ENCODE results near the gene TNFRSF21.

Gene TNFRSF21

GRCh38 chr6:47262231-47262630, 47.5 kb downstream of the TNFRSF21 start:
- no peak for DNase-seq
- no peak for TF ChIP-seq EZH2 (optimal IDR thresholded peaks at IDR 0.05; ENCODE audit: low read depth, low read length)
- TF ChIP-seq EZH2phosphoT487 (IDR thresholded peaks at IDR 0.05; ENCODE audit: low read length), result no peak
- no peaks in the 10 kb centered on the region for H3K4me1 ChIP-seq (ENCODE audit: low read length)
- no peaks in the 10 kb centered on the region for H3K27me3 ChIP-seq (replicated peaks; ENCODE audit: insufficient read depth, low read length)
- no peaks in the 10 kb centered on the region for H3K9me2 ChIP-seq (replicated peaks; ENCODE audit: insufficient read depth, low read length)
- no peaks in the 10 kb centered on the region for H3F3A ChIP-seq (ENCODE audit: insufficient read depth, low read length)
- H3K79me2 ChIP-seq (ENCODE audit: low read length), result no peaks in the 10 kb centered on the region
- no peak overlapping the region for H3K9ac ChIP-seq (ENCODE audit: low read length)
- no peaks in the 10 kb centered on the region for H3K9me3 ChIP-seq (replicated peaks; ENCODE audit: insufficient read depth, low read length)
- no peaks in the 10 kb centered on the region for H3K36me3 ChIP-seq (replicated peaks; ENCODE audit: insufficient read depth, low read length)
- no peaks in the 10 kb centered on the region for H4K20me1 ChIP-seq (ENCODE audit: insufficient read depth, low read length)
- H3K27ac ChIP-seq (ENCODE audit: low read length), result no peak overlapping the region
- no peak overlapping the region for H3K4me2 ChIP-seq (ENCODE audit: low read depth, low read length)
- no peak overlapping the region for H3K4me3 ChIP-seq (ENCODE audit: low read length)
- no peak overlapping the region for H2AFZ ChIP-seq (ENCODE audit: low read length)

GRCh38 chr6:47261191-47261590, 48.5 kb downstream of the TNFRSF21 start:
- Histone ChIP-seq H3K4me3 (ENCODE audit: low read length) (no peak overlapping the region), H3K27ac (ENCODE audit: low read length) (no peak overlapping the region), H3K36me3 (replicated peaks; ENCODE audit: insufficient read depth, low read length) (no peaks in the 10 kb centered on the region), H3K79me2 (ENCODE audit: low read length) (no peaks in the 10 kb centered on the region), H3K9ac (ENCODE audit: low read length) (no peak overlapping the region), H3K27me3 (replicated peaks; ENCODE audit: insufficient read depth, low read length) (no peaks in the 10 kb centered on the region), H3K4me2 (ENCODE audit: low read depth, low read length) (no peak overlapping the region), H4K20me1 (ENCODE audit: insufficient read depth, low read length) (no peaks in the 10 kb centered on the region), H2AFZ (ENCODE audit: low read length) (no peak overlapping the region), H3K4me1 (ENCODE audit: low read length) (no peaks in the 10 kb centered on the region), H3K9me2 (replicated peaks; ENCODE audit: insufficient read depth, low read length) (no peaks in the 10 kb centered on the region), H3K9me3 (replicated peaks; ENCODE audit: insufficient read depth, low read length) (no peaks in the 10 kb centered on the region), H3F3A (ENCODE audit: insufficient read depth, low read length) (no peaks in the 10 kb centered on the region)
- no peak for DNase-seq
- no peak for TF ChIP-seq EZH2phosphoT487 (IDR thresholded peaks at IDR 0.05; ENCODE audit: low read length)
- no peak for TF ChIP-seq EZH2 (optimal IDR thresholded peaks at IDR 0.05; ENCODE audit: low read depth, low read length)
- no peak for TF ChIP-seq CTCF (IDR thresholded peaks at IDR 0.05; ENCODE audit: low read length)

GRCh38 chr6:47260021-47260420, 49.7 kb downstream of the TNFRSF21 start:
- Histone ChIP-seq H2AFZ (ENCODE audit: low read length) (no peak overlapping the region), H3K4me1 (ENCODE audit: low read length) (no peaks in the 10 kb centered on the region), H3K9me3 (replicated peaks; ENCODE audit: insufficient read depth, low read length) (no peaks in the 10 kb centered on the region), H3K4me2 (ENCODE audit: low read depth, low read length) (no peak overlapping the region), H3K36me3 (replicated peaks; ENCODE audit: insufficient read depth, low read length) (no peaks in the 10 kb centered on the region), H3F3A (ENCODE audit: insufficient read depth, low read length) (no peaks in the 10 kb centered on the region), H3K9me2 (replicated peaks; ENCODE audit: insufficient read depth, low read length) (no peaks in the 10 kb centered on the region), H3K79me2 (ENCODE audit: low read length) (no peaks in the 10 kb centered on the region), H4K20me1 (ENCODE audit: insufficient read depth, low read length) (no peaks in the 10 kb centered on the region), H3K27me3 (replicated peaks; ENCODE audit: insufficient read depth, low read length) (no peaks in the 10 kb centered on the region), H3K27ac (ENCODE audit: low read length) (no peak overlapping the region), H3K4me3 (ENCODE audit: low read length) (no peak overlapping the region), H3K9ac (ENCODE audit: low read length) (no peak overlapping the region)
- TF ChIP-seq EZH2 (optimal IDR thresholded peaks at IDR 0.05; ENCODE audit: low read depth, low read length) (no peak), EZH2phosphoT487 (IDR thresholded peaks at IDR 0.05; ENCODE audit: low read length) (no peak), CTCF (IDR thresholded peaks at IDR 0.05; ENCODE audit: low read length) (no peak)
- no peak for DNase-seq

- DNase-seq, result no peak
- H3K4me3 ChIP-seq (ENCODE audit: low read length), result no peak overlapping the region
- no peaks in the 10 kb centered on the region for H3K36me3 ChIP-seq (replicated peaks; ENCODE audit: insufficient read depth, low read length)
- H3K27me3 ChIP-seq (replicated peaks; ENCODE audit: insufficient read depth, low read length), result no peaks in the 10 kb centered on the region
- H3K4me1 ChIP-seq (ENCODE audit: low read length), result no peaks in the 10 kb centered on the region
- H2AFZ ChIP-seq (ENCODE audit: low read length), result no peak overlapping the region
- H3K9me2 ChIP-seq (replicated peaks; ENCODE audit: insufficient read depth, low read length), result no peaks in the 10 kb centered on the region
- no peaks in the 10 kb centered on the region for H3F3A ChIP-seq (ENCODE audit: insufficient read depth, low read length)
- H4K20me1 ChIP-seq (ENCODE audit: insufficient read depth, low read length), result no peaks in the 10 kb centered on the region
- no peaks in the 10 kb centered on the region for H3K9me3 ChIP-seq (replicated peaks; ENCODE audit: insufficient read depth, low read length)
- H3K79me2 ChIP-seq (ENCODE audit: low read length), result no peaks in the 10 kb centered on the region
- H3K4me2 ChIP-seq (ENCODE audit: low read depth, low read length), result no peak overlapping the region
- no peak overlapping the region for H3K9ac ChIP-seq (ENCODE audit: low read length)
- TF ChIP-seq CTCF (IDR thresholded peaks at IDR 0.05; ENCODE audit: low read length) (no peak), EZH2 (optimal IDR thresholded peaks at IDR 0.05; ENCODE audit: low read depth, low read length) (no peak), EZH2phosphoT487 (IDR thresholded peaks at IDR 0.05; ENCODE audit: low read length) (no peak)
- no peak overlapping the region for H3K27ac ChIP-seq (ENCODE audit: low read length)
Measured at GRCh38 chr6:47258724-47259347, 50.9 kb downstream of the TNFRSF21 start.
